SU-DHL-6 (cell line): Measurements from ENCODE around the gene LYSMD1.

Experiments
- CTCF ChIP-seq: fragments of 200-600 bp; sonication (generic); IDR thresholded peaks from one replicate; pipeline ENCODE4 v1.5.1; 2017; ENCODE audit warnings: antibody characterized with exemption, mild to moderate bottlenecking, low read length, moderate library complexity; ENCODE audit not compliant: insufficient read depth, poor library complexity, severe bottlenecking
- EZH2phosphoT487 ChIP-seq: fragments of 200-600 bp; sonication (generic), shearing (Covaris generic); conservative IDR thresholded peaks from 2 replicates; pipeline ENCODE4 v1.6.1; 2018; ENCODE audit warnings: mild to moderate bottlenecking, antibody characterized with exemption, low read length, moderate library complexity, mixed read lengths

- TF ChIP-seq CTCF (no peak), EZH2phosphoT487 (no peak)
Measured at GRCh38 chr1:151197863-151198253, 32.2 kb upstream of the LYSMD1 start.
